Measurements from ENCODE around the gene OVAAL.

Gene OVAAL

DNA sequence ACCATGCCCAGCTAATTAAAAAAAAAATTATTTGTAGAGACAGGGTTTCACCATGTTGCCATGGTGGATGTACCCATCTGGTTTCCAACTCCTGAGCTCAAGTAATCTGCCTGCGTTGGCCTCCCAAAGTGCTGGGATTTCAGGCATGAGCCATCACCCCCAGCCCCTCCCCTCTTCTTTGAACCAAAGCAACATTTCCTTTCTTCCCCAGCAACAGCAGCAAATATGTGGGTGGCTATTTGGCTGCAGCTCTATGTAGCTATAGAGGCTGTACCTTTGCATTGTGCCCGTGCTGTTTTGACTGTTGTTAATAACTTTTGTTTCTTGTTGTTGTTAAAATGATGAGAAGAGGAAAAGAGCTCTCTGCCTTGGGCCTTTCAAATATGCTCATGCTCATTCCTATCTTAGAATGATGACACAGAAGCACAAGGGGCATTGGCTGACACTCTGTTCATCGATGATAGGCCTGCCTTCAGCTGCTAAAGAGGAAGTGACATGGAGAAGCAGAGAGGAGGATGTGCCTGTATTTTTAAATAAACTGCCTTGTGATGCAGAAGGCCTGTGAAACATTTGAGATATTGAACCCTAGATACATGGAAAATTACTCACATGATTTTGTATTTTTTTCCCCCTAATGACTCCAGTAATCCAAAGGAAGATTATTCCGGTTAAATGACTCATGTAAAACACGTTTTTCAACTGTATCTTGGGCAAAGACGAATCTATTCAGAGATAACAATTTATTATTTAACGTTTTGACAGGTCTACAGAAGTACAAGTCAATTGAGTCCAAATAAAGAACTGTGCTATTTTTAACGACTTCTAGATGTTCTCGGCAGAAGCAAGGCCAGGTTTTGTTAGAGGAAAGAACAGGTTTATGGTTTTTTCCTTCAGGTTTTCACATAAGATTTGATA is 52.5 kb downstream of the OVAAL start:
- TF ChIP-seq RARB (CRISPR knock-in tag; IDR thresholded peaks at IDR 0.05) (no peak), ZNF70 (CRISPR knock-in tag; IDR thresholded peaks at IDR 0.05) (no peak), ARNTL (CRISPR knock-in tag; IDR thresholded peaks at IDR 0.05; ENCODE audit: borderline replicate concordance, low read depth) (no peak), TOX (CRISPR knock-in tag; IDR thresholded peaks at IDR 0.05; ENCODE audit: borderline replicate concordance) (no peak), ZNF565 (CRISPR knock-in tag; conservative IDR thresholded peaks at IDR 0.05; ENCODE audit: low read depth) (no peak), ESRRG (CRISPR knock-in tag; IDR thresholded peaks at IDR 0.05) (no peak), PPARA (CRISPR knock-in tag; IDR thresholded peaks at IDR 0.05; ENCODE audit: borderline replicate concordance) (no peak), OSR1 (CRISPR knock-in tag; IDR thresholded peaks at IDR 0.05) (no peak), ISL1 (CRISPR knock-in tag; IDR thresholded peaks at IDR 0.05) (no peak), ZNF8 (CRISPR knock-in tag; IDR thresholded peaks at IDR 0.05) (no peak), TCF4 (CRISPR knock-in tag; IDR thresholded peaks at IDR 0.05; ENCODE audit: borderline replicate concordance) (no peak), BACH2 (CRISPR knock-in tag; IDR thresholded peaks at IDR 0.05; ENCODE audit: borderline replicate concordance) (no peak), SNAI2 (CRISPR knock-in tag; IDR thresholded peaks at IDR 0.05) (no peak), ZC3H10 (CRISPR knock-in tag; IDR thresholded peaks at IDR 0.05) (no peak), GLIS3 (CRISPR knock-in tag; IDR thresholded peaks at IDR 0.05) (no peak), ZFP3 (CRISPR knock-in tag; IDR thresholded peaks at IDR 0.05) (no peak), ZFP30 (CRISPR knock-in tag; IDR thresholded peaks at IDR 0.05) (no peak)
- TF ChIP-seq, protein P1, sequence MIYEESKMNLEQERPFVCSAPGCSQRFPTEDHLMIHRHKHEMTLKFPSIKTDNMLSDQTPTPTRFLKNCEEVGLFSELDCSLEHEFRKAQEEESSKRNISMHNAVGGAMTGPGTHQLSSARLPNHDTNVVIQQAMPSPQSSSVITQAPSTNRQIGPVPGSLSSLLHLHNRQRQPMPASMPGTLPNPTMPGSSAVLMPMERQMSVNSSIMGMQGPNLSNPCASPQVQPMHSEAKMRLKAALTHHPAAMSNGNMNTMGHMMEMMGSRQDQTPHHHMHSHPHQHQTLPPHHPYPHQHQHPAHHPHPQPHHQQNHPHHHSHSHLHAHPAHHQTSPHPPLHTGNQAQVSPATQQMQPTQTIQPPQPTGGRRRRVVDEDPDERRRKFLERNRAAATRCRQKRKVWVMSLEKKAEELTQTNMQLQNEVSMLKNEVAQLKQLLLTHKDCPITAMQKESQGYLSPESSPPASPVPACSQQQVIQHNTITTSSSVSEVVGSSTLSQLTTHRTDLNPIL (CRISPR knock-in tag; IDR thresholded peaks at IDR 0.05; ENCODE audit: low read depth) = no peak
- TF ChIP-seq, protein P2, sequence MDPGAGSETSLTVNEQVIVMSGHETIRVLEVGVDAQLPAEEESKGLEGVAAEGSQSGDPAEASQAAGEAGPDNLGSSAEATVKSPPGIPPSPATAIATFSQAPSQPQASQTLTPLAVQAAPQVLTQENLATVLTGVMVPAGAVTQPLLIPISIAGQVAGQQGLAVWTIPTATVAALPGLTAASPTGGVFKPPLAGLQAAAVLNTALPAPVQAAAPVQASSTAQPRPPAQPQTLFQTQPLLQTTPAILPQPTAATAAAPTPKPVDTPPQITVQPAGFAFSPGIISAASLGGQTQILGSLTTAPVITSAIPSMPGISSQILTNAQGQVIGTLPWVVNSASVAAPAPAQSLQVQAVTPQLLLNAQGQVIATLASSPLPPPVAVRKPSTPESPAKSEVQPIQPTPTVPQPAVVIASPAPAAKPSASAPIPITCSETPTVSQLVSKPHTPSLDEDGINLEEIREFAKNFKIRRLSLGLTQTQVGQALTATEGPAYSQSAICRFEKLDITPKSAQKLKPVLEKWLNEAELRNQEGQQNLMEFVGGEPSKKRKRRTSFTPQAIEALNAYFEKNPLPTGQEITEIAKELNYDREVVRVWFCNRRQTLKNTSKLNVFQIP (CRISPR knock-in tag; IDR thresholded peaks at IDR 0.05; ENCODE audit: borderline replicate concordance, low read depth) = no peak
- ATAC-seq = no peak; the same call in 2 of the 3 replicates

DNA sequence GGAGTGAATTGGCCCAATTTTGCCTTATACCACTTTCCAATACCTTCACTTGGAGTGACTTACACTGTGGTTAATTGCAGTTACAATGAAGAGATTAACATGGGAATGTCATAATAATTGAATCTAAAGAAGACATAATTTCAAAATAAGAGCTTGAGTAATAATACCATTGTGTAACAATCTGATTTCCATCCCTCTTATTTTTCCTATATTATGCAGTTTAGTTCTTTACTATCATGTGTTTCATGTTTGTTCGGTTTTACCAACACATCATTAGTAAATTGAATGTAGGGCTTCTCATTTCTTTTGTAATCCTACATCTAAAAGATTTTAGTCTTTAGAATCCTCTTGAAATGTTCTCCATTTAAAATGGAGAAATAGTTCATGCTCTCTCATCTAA is 53.9 kb downstream of the OVAAL start:
- no peak for TF ChIP-seq GLIS3 (CRISPR knock-in tag; IDR thresholded peaks at IDR 0.05)
- no peak for ATAC-seq

DNA sequence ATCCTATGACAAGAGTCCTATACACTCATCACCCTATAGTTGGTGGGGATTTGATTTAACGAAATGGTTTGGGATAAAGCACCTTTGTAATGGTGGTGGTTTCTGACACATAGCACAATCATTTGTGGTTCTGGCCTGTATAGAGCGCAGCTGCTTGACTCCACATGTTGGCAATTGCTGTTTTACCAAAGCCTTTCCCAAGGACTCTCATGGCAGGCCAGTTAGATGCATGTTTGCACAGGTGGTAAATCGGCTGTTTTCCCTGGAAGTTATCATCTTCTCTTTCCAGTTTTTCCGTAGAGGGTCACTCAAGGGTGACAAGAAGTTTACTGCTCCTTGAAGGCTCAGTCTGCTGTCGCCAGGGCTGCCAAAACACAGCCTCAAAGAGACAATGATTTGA is 56.0 kb downstream of the OVAAL start:
- ATAC-seq = no peak
- TF ChIP-seq ZFP30 (CRISPR knock-in tag; IDR thresholded peaks at IDR 0.05) = no peak
- TF ChIP-seq, protein P1 (CRISPR knock-in tag; IDR thresholded peaks at IDR 0.05; ENCODE audit: low read depth) = no peak
- TF ChIP-seq ZNF8 (CRISPR knock-in tag; IDR thresholded peaks at IDR 0.05) = no peak
- TF ChIP-seq ZNF565 (CRISPR knock-in tag; conservative IDR thresholded peaks at IDR 0.05; ENCODE audit: low read depth) = no peak
- no peak for TF ChIP-seq RARB (CRISPR knock-in tag; IDR thresholded peaks at IDR 0.05)
- no peak for TF ChIP-seq SNAI2 (CRISPR knock-in tag; IDR thresholded peaks at IDR 0.05)
- TF ChIP-seq, protein P3, sequence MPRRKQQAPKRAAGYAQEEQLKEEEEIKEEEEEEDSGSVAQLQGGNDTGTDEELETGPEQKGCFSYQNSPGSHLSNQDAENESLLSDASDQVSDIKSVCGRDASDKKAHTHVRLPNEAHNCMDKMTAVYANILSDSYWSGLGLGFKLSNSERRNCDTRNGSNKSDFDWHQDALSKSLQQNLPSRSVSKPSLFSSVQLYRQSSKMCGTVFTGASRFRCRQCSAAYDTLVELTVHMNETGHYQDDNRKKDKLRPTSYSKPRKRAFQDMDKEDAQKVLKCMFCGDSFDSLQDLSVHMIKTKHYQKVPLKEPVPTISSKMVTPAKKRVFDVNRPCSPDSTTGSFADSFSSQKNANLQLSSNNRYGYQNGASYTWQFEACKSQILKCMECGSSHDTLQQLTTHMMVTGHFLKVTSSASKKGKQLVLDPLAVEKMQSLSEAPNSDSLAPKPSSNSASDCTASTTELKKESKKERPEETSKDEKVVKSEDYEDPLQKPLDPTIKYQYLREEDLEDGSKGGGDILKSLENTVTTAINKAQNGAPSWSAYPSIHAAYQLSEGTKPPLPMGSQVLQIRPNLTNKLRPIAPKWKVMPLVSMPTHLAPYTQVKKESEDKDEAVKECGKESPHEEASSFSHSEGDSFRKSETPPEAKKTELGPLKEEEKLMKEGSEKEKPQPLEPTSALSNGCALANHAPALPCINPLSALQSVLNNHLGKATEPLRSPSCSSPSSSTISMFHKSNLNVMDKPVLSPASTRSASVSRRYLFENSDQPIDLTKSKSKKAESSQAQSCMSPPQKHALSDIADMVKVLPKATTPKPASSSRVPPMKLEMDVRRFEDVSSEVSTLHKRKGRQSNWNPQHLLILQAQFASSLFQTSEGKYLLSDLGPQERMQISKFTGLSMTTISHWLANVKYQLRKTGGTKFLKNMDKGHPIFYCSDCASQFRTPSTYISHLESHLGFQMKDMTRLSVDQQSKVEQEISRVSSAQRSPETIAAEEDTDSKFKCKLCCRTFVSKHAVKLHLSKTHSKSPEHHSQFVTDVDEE (CRISPR knock-in tag; IDR thresholded peaks at IDR 0.05) = no peak
- no peak for TF ChIP-seq ESRRG (CRISPR knock-in tag; IDR thresholded peaks at IDR 0.05)

Measured in SK-N-SH treated with all-trans-retinoic acid at 6 μM for 48 hours (cell line).